Spinal cord (tissue), 10 donors: Measurements from ENCODE around the gene EFCAB10. TPM values are rescaled to one million over a fixed set of nuclear protein-coding genes. Genes with fewer than 3 reads are reported as not detected.
"Not testable (repeated sequence)": the region's sequence is repeated elsewhere in the genome, so short reads cannot be mapped to it uniquely, and the experiment has no call there.

Experiments
- DNase-seq, 6 donors: peaks; one replicate each; pipeline versions ENCODE4 v3.0.0 to v3.0.0-alpha.2; 2013 to 2015; ENCODE audit warnings: low spot score in 6 of 6, low read depth in 4 of 6
- H3K27ac ChIP-seq: one replicate; pipeline ENCODE4 v1.5.1; 2013; ENCODE audit warnings: low read depth, low read length, control low read depth
- H3K27me3 ChIP-seq: one replicate; pipeline ENCODE4 v1.6.1; 2013; ENCODE audit warnings: low read length; ENCODE audit not compliant: control insufficient read depth, insufficient read depth
- H3K36me3 ChIP-seq: one replicate; pipeline ENCODE4 v1.6.1; 2013; ENCODE audit warnings: low read length; ENCODE audit not compliant: control insufficient read depth, insufficient read depth
- H3K4me1 ChIP-seq: one replicate; pipeline ENCODE4 v1.6.1; 2013; ENCODE audit warnings: low read length; ENCODE audit not compliant: control insufficient read depth, insufficient read depth
- H3K4me3 ChIP-seq: one replicate; pipeline ENCODE4 v1.5.1; 2013; ENCODE audit warnings: low read depth, low read length, control low read depth
- H3K9me3 ChIP-seq: one replicate; pipeline ENCODE4 v1.6.1; 2013; ENCODE audit warnings: low read length; ENCODE audit not compliant: control insufficient read depth, insufficient read depth
- WGBS: methylation state at CpG from one replicate; pipeline ENCODE4 v1.1.5; 2013; ENCODE audit warnings: missing lambda C conversion rate; ENCODE audit not compliant: insufficient coverage; 5-methylcytosine and 5-hydroxymethylcytosine counted together
- polyA plus RNA-seq, 2 donors: library from polyadenylated mRNA; unstranded; fragments of 120-200 nt; gene quantifications; one replicate each; pipeline ENCODE4 v1.2.1, GENCODE V29; 2013; ENCODE audit not compliant: insufficient read length in 2 of 2
- total RNA-seq, 2 donors: library from RNA; depleted of rRNA in 1 of 2; stranded (reverse); fragments of 120-200 nt in 1 of 2; fragments of >200 nt in 1 of 2; gene quantifications; one replicate each; pipeline versions ENCODE4 v1.2.3 to v1.2.4, GENCODE V29; 2013 to 2014
- donor health status: healthy.

The EFCAB10 gene
- total and polyA plus RNA-seq, 4 donors: 5.2 to 10.1 (median 6.4) TPM

- WGBS: under 1% methylated on average over 96 of the region's 96 CpGs
- peak within 1 kb of the TSS; percentile 73 for H3K4me3 ChIP-seq
Measured at GRCh38 chr7:105521717-105522463, 59.4 kb downstream of the EFCAB10 start, which contains the start of gene PUS7. TSS of gene PUS7 (minus strand) at chr7:105522271. CDS start at chr7:105508512, 13,759 bp downstream.

GRCh38 chr7:105521027-105521716, 60.1 kb downstream of the EFCAB10 start:
- Histone ChIP-seq H3K9me3 (no peaks in the 10 kb centered on the region), H3K27me3 (no peaks in the 10 kb centered on the region), H3K4me1 (peaks cover 12% of the 10 kb centered on the region), H3K36me3 (no peaks in the 10 kb centered on the region), H3K4me3 (peak overlapping the region; percentile 73), H3K27ac (peak overlapping the region; percentile 89)
- DNase-seq: peak in 5 of 6 donors; percentile 17 to 82 (median 35)
- WGBS: 0% methylated on average over 21 of the region's 25 CpGs

More at GRCh38 chr7:105521717-105522463, 59.4 kb downstream of the EFCAB10 start, which contains the start of gene PUS7:
- peak; percentile 56 to 96 (median 83) for DNase-seq
- H3K4me1 ChIP-seq: peaks cover 12% of the 10 kb centered on the region
- peak within 1 kb of the TSS; percentile 89 for H3K27ac ChIP-seq
- H3K36me3 ChIP-seq: no peaks in the 10 kb centered on the region
- H3K27me3 ChIP-seq: no peaks in the 10 kb centered on the region
- no peaks in the 10 kb centered on the region for H3K9me3 ChIP-seq

GRCh38 chr7:105520620-105521019, 60.7 kb downstream of the EFCAB10 start:
- DNase-seq, H3K27ac ChIP-seq, H3K36me3 ChIP-seq, H3K9me3 ChIP-seq, H3K4me3 ChIP-seq, H3K27me3 ChIP-seq: not testable (repeated sequence)
- H3K4me1 ChIP-seq: peaks cover 12% of the 10 kb centered on the region
- 96% methylated on average over 3 of the region's 7 CpGs for WGBS

GRCh38 chr7:105519353-105519752, 61.9 kb downstream of the EFCAB10 start:
- Histone ChIP-seq H3K4me1 (peaks cover 12% of the 10 kb centered on the region), H3K4me3 (no peak overlapping the region), H3K27ac (no peak overlapping the region), H3K9me3 (no peaks in the 10 kb centered on the region), H3K36me3 (no peaks in the 10 kb centered on the region), H3K27me3 (no peaks in the 10 kb centered on the region)
- WGBS: 80% methylated on average over 2 of the region's 6 CpGs
- no peak for DNase-seq

GRCh38 chr7:105515610-105516009, 65.7 kb downstream of the EFCAB10 start:
- H3K27me3 ChIP-seq, H3K4me3 ChIP-seq, H3K36me3 ChIP-seq, DNase-seq, H3K4me1 ChIP-seq, H3K9me3 ChIP-seq, H3K27ac ChIP-seq: not testable (repeated sequence)
- WGBS: 100% methylated on average over 4 of the region's 7 CpGs

Other genes with a start within 250 kb of the EFCAB10 start
- 100 to 1,000 TPM in 1 of 2 donors, 10 to 100 TPM in 1; 79.8 to 252 TPM for gene SRPK2, start 192.6 kb downstream of the EFCAB10 start, total RNA-seq
- gene SRPK2, start 192.6 kb downstream of the EFCAB10 start, polyA plus RNA-seq: 100 to 1,000 TPM; 112 to 140 TPM
- 10 to 100 TPM; 12.2 to 15.9 TPM for gene PUS7, start 59.2 kb downstream of the EFCAB10 start, total RNA-seq
- 1 to 10 TPM; 8.0 to 9.3 TPM for gene PUS7, start 59.2 kb downstream of the EFCAB10 start, polyA plus RNA-seq
- gene RINT1, start 49.3 kb downstream of the EFCAB10 start, total RNA-seq: 10 to 100 TPM; 11.5 to 19.0 TPM
- 10 to 100 TPM; 18.4 to 20.9 TPM for gene RINT1, start 49.3 kb downstream of the EFCAB10 start, polyA plus RNA-seq